ENCODE results near the gene TMUB1.
A peak's percentile ranks its signal among the peaks of the same experiment; 100 is the strongest.

Gene TMUB1, protein sequence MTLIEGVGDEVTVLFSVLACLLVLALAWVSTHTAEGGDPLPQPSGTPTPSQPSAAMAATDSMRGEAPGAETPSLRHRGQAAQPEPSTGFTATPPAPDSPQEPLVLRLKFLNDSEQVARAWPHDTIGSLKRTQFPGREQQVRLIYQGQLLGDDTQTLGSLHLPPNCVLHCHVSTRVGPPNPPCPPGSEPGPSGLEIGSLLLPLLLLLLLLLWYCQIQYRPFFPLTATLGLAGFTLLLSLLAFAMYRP

DNA sequence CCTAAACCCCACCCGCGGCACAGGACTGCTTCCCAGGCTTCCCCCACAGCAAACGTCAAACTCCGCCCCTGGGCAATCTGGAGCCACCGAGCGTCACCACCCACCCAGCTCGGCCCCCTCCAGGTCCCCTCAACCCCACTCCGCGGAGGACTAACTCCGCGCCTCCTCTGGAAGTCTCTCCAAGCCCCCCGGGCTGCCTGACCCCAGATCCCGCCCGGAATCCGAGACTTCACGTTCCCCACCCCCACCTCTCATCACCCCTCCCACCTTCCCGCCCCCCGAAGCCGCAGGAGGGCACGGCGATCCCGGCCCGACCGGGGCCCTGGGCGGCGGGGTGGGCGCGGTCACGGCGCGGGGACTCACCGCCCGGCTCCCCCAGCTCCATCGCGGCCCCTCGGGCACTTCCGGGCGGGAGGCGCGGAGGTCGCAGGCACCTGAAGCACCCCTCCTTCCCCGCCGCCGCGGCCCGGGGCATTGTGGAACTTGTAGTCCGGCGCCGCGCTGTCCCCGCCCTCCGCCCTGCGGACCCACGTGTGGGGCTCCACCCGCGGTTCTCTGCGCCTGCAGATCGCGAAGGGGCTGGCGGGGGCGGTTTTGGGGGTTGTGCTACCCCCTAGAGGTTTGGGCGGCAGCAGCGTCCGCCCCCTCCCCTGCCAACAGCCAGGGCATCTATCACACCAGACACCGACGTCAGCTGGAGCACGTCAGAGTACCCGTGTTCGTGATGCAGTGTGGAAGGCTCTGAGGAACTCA is at the start of gene TMUB1:
TMUB1 (minus strand) TSS at position 423 of the 753 bp plus-strand sequence. CDS start 930 bp downstream, outside the sequence.
- DNase-seq: peak; percentile 46 to 47

DNA sequence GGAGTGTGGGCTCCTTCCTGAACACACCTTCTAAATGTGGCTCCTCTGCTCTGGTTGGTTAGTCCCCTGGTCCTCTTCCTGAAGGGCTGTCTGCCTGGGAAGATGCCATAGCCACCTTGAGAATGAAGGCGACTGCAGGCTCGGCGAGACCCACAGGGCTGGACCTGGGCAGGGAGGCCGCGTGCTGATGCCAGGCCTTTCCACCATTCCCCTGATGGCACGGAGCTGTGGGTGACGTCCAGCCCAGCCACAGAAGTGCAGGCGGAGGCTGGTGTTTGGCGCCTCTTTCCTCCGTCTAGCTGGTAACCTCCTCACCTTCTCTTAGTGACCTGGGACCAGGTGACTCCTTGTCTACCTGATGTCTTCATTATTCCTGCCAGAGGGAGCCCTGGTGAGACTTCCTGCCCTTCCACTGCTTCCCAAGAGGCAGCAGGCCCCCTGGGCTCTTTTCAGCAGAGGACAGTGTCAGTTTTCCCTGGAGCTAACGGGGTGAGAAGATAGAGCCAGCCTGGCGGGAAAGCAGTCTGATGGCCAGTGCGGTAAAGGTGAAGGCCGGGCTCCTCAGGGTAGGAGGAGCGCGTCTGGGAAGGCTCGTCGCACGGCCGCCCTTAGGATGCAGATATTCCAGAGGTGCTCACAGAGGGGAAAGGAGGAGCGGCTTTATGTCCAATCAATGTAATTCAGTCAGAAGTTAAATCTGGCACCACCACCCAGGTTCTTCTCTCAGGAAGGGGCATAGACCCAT is 49.3 kb upstream of the TMUB1 start:
- no peak for DNase-seq

DNA sequence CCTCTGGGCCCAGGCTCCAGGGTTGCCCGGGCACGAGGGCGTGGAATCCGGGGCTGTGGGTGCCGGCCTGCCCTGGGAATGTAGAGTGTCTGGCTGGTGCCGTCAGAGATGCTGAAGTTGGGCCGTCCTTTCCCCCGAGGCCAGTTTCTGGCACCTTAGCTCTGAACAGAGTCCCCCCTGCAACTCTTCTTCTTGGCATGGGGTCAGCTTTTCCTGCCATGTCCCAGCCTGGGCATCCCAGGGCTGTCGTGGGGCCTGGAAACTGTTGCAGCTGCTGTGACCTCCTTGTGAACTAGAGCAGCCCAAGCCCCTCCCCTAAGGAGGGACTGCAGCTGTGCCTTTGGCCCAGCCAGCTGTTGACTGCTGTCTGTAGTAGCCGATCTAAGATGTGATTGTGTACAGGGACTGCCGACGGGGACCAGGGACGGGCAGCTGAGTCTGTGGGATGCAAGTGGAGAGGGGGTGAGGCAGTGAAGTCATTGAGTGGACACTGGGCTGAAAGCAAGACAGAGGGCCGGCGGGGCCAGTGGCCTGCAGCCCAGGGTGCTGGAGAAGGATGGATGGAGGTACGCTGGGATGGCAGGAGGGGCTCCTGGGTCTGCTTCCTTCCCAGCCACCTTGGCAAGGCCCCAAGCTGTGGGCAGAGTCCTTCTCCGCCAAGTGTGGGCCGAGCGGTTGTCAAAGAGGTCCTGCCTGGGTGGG is 48.5 kb upstream of the TMUB1 start:
- DNase-seq: no peak

DNA sequence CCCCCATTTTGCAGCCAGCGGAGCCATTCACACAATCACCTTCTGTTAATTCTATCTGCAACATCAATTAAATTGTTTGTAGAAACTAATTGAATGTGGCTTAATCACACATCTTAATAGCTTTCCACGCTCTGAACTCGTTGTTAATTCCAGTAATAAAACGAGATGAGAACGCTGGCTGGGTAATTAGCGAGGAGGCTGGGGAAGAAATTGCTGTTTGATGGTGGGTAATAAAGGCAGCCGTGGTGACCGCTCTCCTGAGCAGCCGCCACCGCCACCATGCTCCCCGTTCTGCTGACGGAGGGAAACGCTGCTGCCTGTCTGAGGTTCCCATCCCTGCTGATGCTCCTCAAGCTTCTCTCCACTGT is 47.9 kb upstream of the TMUB1 start:
- no peak for DNase-seq

DNA sequence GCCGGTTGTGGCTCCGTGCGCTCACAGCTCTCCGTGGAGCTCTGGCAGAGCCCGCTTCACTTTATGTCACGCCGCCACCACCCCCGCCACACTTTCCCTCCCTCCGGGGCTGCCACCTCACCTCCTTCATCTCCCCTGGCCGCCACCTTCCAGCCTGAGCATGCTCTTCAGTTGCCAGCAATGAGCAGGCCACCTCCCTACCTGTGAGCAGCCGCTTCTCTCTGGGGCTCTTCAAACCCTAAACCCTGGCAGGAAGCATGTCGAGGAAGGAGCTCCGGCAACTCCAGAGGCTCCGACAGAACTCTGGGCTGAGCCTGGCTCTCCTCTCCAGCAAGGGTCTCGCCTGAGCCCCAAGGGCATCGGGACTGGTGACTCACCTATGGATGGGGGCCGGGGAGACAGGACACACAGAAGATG is 47.5 kb upstream of the TMUB1 start:
- DNase-seq: no peak

DNA sequence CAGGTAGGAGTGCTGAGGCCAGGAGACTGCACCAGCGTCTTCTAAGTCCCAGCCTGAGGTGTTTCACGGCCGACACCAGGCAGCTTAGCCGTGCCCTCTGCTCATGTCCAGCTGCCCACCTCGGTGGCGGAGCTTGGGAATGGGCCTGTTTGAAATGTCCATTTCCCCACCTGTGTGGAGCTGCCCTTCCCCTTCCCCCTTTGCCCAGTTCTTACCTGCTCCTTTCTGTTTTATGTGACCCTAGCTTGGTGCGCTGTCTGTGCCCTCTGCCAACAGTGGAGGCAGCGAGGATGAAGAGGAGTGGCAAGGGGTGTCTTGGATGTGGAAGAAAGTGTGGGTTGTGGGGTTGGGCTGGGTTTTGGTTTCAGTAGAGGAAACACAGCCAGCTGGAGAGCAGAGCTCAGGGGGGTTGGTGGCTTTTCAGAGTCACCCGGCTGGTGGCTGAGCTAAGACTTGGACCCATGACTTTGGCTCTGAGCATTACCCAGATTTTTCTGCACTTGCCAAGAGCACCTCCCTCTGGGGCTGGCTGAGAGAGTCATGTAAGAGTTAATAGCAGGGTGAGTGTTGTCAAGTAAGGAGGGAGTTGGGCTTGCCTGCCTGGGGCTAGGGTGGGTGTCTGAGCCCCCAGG is 46.8 kb upstream of the TMUB1 start:
- no peak for DNase-seq

DNA sequence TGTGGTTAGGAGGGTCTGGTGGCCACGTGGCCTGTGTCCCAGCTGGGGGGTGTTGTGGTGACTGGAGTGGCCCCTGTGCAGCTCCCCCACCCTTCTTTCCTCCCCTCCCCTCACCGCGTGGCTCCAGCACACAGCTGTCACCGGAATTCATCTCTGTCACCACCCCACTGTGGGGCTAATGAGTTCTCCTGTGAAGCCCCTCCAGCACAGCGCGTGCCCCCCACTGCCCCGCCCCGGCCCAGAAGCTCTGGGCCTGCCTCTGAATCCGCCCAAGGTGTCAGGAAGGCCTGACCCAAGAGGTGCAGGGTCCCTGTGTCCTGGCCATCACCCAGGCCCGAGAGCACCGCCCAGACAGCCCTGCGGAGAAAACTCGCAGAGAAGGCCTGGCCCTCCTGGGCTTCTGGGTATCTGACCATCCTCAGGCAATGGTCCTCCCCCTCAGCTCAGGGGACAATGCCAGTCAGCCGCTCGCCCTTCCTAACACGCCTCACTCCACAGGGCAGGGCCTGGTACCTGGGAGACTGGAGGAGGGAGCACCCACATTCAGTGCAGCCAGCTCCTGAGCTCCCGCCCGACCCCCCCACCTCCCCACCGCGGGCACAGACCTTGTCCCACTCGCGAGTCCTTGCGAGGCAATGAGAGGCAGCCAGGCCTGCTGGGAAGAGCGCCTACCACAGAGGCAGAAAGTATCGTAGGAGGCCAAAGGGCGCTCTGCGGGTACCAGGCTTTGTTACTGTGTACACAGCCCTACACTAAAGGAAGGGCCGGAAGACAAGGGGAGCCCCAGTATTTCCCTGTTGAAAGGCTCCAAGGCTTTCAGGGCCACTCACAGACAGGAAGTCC is 46.0 kb upstream of the TMUB1 start:
- DNase-seq: no peak

DNA sequence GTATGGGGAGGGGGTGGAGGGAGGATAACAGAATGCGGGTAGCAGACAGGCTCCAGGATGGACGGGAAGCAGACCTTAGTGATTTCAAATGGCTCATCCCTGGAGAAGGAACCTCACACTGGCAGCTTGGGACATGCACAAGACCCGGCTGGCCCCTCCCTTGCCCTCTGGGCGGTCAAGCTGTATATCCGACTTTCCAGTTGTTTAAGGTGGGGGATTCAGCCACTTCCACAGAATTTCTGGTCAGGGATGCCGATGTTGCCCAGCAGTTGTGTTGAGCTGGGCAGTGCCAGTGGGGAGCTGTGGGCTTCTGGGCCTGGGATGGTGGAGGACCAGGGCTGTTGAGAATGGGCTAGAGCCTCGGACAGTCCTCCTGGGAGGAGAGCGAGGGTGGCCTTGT is 45.4 kb upstream of the TMUB1 start:
- DNase-seq: no peak

DNA sequence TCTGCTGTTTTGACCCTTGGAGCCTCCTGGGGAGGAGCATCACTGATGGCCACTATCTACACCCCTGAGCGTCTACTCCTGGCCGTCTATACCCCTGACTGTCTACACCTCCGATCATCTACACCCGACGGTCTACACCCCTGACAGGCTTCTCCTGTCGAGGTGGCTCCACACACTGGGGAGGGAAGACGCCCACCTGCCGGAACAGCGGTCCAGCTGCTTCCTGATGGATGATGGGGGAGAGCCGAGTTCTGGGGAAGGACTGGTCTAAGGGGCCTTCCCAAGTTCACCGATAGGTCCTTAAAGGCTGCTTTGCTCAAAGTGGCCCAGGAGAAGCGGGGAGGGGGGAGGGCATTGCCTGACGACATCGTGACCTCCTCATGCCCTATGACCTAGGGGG is 44.9 kb upstream of the TMUB1 start:
- DNase-seq: no peak

DNA sequence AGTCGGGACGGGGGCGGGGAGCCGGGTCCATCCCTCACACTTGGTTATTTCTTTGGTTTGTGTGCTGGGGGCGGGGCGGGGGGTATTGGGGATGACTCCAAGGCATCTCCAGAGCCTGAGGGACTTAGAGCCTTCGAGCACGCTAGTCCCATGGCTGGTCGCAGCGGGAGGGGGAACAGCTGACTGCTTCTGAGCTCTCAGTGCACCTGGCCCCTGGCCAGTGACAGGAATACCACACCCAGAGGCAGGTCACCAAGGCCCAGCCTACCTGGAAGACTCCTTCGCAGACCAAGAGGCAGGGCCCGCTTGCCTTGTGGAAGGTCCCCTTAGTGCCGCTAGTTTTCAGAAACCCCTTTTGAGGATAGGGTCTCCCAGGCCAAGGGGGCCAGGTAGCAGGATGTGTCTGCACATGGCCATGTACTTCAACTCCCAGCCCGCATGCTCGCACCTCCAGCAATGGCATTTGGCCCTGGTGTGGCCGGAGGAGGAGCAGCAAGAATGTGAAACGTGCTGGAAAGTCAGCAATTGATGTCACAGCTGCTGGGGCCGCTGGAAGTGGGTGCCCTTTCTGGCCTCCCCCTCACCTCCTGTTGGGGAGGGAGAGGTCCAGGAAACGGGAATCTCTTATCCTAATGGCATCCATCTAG is 43.3 kb upstream of the TMUB1 start:
- DNase-seq: no peak

DNA sequence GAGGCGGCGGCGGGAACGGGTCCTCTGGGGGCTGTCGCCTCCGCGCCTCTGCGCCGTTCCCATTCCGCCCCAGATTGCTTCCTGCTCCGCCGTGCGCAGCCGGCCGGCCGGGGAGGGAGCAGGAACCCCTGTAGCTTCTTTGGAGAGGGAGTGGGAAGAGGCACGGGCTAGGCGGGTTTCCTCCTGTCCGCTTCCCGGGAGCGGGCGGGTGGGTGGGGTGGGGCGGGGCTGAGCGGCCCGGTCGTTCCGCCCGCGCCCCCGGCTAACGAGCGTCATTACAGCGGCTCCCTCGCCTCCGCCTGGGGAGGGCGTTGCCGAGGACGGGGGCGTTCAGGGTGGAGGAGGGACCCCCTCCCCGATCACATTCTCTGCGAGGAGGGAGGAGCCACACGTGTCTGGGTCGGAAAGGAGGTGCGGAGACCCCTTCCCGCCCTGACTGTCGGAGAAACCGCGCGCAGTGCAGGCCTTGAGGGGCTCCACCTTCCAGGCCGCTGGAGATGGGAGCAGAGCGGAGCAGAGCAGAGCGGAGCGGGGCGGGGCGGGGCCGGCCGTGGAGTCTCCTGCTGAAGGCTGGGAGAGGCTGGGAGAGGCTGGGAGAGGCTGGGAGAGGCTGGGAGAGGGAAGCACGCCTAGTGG is 42.7 kb upstream of the TMUB1 start:
- no peak for DNase-seq

DNA sequence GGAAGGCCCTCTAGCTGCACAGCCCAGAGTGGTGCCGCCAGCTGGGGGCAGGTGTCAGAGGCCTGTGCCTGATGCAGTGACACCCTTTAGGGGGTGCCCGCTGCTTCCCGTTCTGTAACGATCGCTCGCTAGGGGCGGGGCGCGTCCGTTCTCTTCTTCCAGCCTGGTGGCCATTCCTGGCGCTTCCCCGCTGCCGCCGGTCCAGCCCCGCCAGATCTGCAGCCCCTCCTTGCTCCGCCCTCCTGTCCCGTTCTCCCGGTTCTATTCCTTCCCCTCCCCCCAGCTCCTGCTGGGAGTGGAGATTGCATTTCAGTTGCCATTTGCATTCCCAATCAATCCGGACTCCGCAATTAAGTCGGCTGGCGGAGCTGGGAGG is 42.2 kb upstream of the TMUB1 start:
- DNase-seq: peak in 1 of 2 experiments; percentile 12

DNA sequence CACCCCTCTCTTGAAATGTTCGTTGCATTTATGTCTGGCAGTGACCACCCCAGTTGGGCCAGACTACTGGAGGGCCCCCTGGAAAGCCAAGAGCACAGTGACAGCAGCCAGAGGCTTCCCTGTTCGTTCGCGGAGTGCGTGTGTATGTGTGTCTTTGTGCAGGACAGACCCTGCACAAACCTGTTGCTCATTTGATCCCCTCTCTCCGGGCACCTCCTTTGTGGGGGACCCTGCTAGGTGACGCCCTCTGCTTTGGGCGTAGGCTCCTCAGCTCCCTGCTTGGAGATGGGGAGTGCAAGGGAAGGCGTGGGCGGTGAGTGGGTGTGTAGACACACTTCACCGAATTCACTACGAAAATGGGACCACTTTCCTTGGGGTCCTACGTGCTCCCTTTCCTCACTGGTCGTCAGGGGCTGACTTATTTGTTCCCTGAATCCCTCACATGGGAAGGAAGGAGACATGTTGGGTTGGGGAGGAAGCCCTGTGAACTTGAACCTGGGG is 41.7 kb upstream of the TMUB1 start:
- no peak for DNase-seq

DNA sequence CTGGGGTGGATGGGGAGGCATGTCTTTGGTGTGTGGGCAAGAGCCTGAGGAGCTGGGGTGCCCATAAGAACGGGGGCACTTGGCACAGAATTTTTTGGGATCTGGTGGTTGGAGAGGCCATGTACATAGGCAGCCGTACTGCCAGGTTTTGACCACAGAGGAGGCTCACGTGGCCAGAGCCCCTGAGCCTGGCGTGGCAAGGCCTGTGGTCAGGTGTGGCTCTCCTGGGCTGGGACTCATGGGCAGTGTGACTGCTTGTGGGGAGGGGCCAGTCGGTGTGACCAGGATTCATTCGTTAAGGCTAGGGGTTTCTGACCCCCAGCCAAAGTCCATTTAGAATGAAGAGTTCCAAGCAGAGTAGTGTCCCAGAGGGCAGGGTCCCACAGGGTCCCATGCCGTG is 41.2 kb upstream of the TMUB1 start:
- DNase-seq: no peak

DNA sequence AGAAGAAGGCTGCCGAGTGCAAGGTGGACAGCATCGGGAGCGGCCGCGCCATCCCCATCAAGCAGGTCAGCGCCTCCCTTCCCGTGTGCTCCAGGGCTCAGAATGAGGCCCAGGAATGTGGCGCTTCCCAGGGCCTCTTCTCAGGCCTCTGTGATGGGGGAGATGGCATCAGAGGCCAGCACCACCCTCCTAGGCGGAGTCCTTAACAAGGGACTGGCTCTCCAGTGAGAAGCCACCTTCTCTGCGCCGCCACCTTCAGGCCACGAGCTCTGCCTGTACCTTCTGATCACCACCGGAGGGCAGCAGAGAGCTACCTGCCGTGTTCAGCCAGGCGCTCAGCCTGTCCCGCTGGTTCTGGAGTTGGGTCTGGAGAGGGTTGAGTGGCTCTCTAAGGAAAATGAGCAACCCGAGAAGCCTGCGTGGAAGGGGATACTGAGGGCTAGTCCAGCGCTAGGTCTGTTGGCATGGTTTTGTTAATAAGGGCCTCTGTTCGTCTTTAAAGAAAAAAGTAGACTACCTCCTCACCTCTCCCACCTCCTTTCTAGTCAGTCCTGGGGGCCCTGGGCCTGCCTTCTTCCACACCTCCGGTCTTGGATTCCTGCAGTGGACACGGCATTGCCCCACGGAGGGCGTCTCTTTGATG is 40.6 kb upstream of the TMUB1 start:
- DNase-seq: peak; percentile 38 to 76

DNA sequence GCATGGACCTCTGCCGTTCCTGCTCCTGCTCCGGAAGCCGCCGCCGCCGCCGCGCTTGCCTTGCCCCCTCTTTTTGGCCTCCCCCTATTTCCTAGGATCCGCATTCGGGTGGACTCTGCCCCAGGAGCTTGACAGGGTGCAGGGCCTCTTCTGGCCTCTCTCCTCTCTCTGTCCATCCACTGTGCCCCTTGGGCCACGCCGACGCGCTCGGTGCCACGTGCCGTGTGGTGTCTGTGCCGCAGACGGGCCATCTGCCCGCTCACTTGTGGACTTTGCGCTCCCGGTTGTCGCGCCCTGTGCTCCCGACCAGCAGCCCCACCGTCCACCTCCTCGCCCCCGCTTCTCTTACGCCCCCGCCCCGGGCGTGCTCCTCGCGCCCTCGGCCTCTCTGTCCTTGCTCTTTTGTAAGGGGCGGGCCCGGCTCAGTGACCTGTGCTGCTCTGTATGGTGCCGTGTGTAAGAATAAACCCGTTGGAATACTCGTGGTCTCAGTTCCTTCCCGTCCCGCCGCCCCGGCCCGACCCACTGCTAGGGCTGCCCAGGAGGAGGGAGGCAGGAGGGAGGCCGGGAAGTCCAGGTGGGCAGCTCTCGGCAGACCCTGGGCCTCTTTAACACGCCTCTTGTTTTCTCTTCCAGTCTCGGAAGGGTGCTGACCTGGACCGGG is 40.0 kb upstream of the TMUB1 start:
- DNase-seq: no peak

DNA sequence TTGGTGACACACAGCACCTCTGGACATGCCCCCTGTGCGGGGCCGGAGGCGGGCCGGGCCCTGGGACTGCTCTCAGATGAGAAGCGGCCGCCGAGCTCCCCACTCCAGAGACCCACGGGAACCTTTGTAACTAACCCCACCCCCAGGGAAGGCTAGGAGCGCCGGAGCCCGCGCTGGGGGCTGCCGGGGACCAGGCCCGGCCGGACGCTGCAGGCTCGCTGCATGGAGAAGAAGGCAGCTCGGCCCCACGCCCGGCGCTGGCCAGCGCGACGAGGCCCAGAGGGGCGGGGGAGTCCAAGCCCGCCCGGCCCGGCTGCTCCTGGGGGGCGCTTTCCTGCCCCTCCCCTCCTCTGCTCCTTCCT is 39.5 kb upstream of the TMUB1 start:
- no peak for DNase-seq

DNA sequence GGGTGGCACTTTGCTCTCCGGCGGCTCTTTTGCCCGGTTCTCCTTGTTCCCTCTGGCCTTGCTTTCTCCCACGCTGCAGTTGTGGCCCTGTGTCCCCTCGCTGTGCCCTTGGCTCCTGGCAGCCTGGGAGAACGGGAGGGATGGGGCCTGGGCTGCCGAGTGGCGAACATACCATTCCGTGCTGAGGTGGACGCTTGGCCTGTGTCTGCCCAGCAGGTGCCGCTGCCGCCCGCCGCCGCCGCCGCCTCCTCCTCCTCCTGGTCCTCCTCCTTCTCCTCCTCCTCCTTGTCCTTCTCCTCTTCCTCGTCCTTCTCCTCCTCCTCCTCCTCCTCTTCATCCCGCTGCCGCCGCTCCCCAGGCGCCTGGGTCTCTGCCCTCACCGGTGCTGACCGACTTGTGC is 39.0 kb upstream of the TMUB1 start:
- DNase-seq: no peak

DNA sequence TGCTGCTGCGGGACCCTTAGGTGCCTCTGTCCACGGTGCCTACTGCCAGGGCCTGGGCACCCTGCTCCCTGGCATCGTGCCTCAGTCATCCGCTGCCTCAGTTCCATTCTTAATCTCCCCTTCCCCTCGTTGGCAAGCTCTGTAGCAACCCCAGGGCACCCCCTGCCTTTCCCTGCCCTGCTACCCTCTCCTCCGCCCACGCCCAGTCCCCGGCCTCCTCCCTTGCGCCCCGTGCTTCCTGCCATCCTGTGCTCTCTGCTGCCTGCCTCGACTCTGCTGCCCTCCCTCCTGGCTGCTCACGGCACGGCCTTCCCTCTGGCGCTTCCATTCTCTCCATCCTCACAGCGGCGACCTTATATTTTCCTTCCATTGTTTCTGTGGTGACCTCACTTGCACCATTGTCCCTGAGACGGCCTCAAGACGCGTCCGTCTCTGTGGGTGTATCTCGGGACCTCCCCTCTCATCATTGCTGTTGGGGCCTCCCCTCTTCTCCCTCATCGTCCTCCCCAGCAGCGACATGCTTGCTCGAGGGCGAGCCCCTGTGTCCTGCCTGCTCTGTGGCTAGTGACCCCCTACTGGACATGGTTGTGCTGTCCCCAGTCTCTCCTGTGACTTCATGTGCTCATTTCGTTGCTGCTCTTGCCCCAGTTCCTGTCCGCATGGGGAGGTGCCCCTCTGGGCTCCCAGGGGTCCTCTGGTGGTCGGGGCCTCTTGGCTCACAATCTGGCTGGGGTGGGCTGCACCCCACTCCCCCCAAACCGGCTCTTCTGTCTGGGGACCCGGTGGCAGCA is 38.3 kb upstream of the TMUB1 start:
- no peak for DNase-seq
